Stimulated activated CD4-positive, alpha-beta T cell treated with anti-CD3 and anti-CD28 coated beads, Interleukin-15, amount 100 ng/mL, for 1 hour (primary cell): ENCODE measurements around the gene DVL3.
"Not testable (repeated sequence)": the region's sequence is repeated elsewhere in the genome, so short reads cannot be mapped to it uniquely, and the experiment has no call there.

Experiments
- DNase-seq, 2 donors: peaks; one replicate each; pipeline ENCODE4 v3.0.0-alpha.2; 2020; ENCODE audit warnings: low read depth in 1 of 2, low spot score in 1 of 2

Gene DVL3

DNA sequence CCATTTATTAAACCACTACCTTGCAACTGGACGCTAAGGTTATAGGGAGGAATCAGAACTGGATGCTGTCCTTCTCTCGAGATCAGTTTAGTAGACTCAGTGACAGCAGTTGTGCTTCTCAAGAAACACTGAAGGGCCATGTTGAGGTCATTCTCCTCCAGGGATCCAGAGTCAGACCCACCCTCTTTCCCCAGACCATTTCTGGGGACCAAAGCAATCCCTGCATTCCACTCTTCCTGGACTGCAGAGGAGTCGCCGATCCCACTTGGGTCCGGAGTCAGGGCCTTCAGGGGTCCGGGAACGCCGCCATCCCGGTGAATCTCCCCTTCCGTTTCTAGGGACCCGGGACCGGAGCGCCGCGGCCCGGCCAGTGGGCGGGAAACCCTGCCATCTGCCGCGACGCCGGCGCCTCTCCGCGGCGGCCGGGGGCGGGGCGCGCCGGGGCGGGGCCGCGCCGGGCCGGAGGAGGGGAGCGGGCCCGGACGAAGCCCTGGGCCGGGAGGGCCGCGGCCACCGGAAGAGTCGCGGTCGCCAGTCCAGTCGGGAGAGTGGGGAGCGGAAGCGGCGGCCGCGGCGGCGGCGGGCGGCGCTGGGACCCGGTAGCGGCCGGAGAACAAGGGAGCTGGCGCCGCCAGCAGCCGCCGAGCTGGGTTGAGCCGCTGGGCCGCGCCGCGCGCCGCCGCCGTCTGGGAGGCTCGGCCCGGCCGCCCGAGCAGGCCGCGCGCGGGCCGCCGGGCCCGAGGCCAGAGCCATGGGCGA lies at the start of gene DVL3:
TSS of gene DVL3 (plus strand) at position 493 of the 759 bp plus-strand sequence. CDS start at position 752, 259 bp downstream.
- DNase-seq = peak in 1 of 2 donors; percentile 34

DNA sequence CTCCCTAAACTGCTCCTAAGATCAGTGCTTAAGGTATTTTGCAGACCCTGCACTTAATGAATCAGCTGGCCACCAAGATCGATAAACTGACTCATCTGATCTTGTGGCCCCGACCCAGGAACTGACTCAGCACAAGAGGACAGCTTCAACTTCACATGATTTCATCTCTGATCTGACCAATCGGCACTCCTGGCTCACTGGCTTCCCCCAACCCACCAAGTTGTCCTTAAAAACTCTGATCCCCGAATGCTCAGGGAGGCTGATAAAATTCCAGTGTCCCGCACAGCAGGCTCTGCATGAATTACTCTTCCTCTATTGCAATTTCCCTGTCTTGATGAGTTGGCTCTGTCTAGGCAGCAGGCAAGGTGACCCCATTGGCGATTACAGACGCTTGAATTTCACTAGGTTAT lies 44.9 kb upstream of the DVL3 start:
- no peak for DNase-seq

DNA sequence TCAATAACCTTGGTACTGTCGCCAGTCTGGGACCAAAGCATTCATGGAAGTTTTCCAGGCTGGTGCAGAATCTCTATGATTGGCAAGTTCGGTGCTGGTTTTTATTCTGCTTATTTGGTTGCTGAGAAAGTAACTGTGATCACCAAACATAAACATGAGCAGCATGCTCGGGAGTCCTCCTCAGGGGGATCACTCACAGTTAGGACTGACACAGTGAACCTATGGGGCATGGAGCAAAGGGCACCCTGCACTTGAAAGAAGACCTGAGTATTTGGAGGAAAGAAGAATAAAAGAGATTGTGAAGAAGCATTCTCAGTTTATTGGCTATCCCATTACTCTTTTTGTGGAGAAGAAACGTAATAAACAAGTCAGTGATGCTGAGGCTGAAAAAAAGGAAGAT lies 39.2 kb upstream of the DVL3 start:
- no peak for DNase-seq

DNA sequence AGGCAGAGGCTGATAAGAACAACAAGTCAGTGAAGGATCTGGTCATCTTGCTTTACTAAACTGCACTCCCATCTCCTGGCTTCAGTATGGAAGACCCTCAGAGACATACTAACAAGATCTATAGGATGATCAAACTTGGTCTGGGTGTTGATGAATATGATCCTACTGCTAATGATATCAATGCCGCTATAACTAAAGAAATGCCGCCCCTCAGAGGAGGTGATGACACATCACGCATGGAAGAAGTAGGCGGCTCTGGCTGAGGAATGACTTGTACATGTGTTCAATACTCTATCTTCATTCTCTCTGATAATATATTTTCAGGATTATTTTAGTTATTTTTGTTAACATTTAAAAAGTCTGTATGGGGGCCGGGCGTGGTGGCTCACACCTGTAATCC lies 37.5 kb upstream of the DVL3 start:
- DNase-seq = no peak

DNA sequence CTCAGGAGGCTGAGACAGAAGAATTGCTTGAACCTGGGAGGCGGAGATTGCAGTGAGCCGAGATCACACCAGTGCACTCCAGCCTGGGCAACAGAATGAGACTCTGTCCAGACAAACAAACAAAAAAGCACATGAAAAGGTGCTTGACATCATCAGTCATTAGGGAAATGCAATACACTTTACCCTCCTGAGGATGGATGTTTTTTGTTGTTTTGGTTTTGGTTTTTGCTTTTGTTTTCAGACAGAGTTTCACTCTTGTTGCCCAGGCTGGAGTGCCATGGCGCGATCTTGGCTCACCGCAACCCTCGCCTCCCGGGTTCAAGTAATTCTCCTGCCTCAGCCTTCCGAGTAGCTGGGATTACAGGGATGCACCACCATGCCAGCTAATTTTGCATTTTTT lies 34.1 kb upstream of the DVL3 start:
- DNase-seq = not testable (repeated sequence)

DNA sequence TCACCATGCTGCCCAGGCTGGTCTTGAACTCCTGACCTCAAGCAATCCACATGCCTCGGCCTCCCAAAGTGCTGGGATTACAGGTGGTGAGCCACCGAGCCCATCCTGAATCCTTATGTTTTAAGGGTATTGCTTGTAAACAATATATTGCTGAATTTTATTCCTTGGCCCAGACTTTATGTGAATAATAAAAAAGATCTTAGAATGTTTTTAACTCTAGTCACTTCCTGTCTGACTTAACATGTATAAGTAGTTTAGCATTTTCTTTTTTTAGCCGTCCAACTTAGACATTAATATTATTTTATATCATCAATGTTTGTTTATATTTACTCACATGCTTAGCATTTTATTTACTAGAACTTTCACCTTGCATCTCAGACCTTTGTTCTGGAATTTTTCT lies 29.2 kb upstream of the DVL3 start:
- no peak for DNase-seq

DNA sequence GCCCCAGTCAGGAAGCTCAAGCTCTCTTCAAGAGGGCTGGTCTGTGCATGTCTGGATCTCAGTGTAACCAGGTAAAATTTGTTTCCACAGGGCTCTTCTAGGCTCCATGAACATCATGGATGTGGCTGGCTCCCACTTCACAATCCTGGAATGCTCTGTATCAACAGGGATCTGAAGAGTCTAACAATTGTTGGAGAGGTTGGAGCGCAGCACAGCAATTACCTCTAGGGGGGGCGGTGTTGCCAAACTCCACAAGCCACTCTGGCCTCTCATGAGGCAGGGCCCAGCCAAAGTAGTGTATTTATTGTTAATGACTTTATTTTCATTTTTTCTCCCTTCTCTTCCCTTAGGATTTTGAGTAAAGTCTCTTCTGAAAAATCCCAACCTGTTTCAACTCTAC lies 26.2 kb upstream of the DVL3 start:
- DNase-seq = no peak

DNA sequence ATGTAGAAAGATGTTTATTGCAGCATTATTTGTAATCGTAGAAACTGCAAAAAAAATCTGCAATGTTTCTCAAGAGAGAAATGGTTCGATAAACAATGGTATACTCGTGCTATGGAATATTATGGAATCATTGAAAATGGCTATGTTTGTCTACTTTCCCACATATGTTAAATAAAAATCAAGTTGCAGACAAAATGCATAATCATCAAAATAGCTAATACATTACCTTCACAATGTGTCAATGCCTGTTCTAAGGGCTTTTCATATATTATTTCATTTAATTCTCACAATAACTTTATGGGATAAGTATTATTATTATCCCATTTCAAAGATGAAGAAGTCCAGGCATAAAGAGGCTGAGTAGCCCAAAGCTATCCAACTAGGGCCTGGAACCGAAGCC lies 22.2 kb upstream of the DVL3 start:
- no peak for DNase-seq

DNA sequence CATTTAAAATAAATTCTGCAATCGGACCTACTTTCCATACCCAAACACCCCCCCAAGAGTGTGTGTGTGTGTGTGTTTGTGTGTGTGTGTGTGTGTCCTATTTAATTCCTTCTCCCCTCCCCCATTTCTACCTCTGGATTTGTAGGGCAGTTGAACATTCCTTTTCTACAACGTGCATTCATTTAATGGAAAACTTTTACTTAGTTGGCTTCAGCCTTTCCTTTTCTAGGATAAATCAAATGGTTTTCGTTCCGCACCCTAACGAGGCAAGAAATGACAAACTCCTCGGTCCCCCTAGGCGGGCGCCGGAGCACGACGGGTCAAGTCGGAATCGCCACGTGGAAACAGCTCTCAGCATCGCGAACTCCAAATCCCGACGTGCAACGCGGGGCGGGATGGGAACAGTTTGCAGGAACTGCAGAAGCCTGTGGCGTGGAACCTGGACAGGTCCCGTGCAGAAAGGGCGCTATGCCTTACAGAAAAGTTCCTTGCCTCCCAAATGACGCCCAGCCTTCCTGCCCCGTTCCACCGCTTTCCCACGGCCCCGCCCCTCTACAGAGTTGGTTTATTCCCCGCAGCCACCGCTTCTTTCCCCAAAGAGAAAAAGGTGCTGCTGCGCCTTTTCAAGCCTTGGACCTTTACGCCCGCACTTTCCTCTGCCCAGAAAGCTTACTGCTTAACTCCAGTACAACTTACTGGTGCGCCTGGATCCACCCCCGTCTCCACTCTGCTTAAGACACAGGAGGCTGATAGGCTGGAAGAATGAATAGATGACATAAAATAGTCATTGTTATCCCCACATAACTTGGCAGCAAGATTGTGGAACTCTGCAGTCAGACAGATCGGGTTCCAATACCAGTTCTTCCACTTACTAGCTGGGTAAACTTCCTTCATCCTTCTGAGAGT lies 21.1 kb upstream of the DVL3 start:
- DNase-seq = peak in 1 of 2 donors; percentile 40

DNA sequence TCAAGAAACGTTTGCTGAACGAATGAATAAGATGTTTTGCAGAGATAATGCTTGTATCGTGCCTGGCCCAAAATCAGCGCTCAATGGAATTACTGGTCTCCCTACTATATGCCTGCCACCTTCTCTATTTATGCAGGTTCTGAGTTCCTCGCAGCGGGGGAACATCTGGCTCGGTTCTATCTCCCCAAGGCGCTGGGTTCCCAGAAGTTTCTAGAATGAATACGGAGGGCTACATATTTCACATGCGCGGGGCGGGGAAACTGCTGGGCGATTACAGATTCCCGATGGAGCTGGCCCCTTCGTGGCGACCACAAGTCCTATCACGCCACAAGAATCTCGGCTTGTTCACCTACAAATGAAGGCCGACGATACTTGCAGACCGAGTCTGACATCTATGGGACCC lies 20.4 kb upstream of the DVL3 start:
- no peak for DNase-seq

DNA sequence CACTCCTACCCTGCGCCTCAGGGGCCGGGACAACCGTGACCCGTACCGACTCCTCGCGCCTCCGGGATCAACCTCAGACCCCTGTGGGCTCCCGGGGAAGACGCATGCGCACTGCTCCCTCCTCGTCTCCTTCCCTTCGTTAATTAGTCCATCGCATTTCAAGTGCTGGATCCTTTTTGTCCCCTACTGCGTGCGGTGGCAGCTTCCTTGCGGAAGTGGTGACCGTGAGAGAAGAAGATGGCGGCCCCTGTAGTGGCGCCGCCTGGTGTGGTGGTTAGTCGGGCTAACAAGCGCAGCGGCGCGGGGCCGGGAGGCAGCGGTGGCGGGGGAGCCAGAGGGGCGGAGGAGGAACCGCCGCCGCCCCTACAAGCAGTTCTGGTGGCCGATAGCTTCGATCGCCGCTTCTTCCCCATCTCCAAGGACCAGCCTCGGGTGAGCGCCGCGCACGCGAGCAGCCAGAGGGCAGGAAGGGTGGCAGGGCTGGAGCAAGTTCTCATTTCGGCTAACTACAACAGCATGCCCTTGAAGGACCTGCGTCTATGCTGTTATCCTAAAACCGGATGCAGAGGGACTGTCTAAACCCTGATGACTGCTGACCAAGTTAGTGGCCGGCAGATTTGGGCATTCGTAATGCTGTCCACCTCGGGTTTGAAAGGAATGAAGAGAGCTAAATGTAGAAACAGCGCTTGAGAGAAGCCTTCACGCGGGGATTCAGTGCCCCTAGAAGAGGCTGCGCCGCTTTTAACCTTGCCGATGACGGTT lies 19.8 kb upstream of the DVL3 start, which contains the start of gene EIF2B5:
TSS of gene EIF2B5 (plus strand) at position 210 of the 762 bp plus-strand sequence. CDS start at position 238, 28 bp downstream.
- DNase-seq = peak; percentile 71

DNA sequence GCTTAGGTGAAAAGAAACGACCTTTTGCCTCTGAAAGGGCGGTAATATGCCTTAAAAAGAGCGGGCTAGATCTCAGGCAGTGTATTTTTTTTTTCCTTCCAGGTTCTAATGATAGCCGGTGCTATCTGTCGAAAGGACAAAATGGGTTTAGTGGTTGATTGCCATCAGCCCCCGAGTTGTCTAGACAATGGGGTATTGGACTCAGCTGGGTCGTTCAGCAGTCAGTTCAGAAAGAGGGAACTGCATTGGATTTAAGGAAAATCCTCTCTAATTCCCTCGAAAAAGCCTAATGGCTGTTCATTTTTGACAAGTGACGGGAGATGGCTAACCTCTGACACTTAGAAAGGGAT lies 19.3 kb upstream of the DVL3 start:
- DNase-seq = no peak

DNA sequence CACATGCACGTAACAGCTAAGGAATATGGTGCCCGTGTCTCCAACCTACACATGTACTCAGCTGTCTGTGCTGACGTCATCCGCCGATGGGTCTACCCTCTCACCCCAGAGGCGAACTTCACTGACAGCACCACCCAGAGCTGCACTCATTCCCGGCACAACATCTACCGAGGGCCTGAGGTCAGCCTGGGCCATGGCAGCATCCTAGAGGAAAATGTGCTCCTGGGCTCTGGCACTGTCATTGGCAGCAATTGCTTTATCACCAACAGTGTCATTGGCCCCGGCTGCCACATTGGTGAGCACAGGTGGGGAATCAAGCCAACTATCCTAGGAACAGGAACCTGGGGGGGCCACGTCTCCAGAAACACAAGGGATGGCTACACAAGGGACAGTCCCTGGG lies 14.7 kb upstream of the DVL3 start:
- DNase-seq = no peak

DNA sequence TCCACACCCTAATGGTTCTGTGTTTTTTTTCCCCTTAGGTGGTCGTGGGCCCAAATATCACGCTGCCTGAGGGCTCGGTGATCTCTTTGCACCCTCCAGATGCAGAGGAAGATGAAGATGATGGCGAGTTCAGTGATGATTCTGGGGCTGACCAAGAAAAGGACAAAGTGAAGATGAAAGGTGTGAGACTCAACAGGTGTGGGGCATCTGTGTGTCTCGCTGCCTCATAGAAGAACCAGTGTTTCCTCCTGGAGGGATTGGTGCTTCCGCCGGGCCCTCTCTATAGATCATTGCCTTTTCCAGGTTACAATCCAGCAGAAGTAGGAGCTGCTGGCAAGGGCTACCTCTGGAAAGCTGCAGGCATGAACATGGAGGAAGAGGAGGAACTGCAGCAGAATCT lies 13.0 kb upstream of the DVL3 start:
- DNase-seq = no peak

DNA sequence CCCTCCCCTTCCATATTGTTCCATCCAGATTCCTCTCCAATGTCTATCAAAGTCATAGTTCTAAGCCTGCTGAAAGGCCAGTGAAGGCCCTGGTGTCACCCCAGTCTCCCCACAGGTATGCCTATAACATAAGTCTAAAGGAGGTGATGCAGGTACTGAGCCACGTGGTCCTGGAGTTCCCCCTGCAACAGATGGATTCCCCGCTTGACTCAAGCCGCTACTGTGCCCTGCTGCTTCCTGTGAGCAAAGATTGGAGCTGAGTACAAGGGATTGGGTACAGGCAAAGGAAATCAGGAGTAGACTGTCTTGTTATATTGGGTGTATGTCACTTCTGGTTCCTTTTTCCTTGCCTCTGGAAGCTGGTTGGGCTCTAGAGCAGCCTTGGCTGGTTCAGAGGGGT lies 11.8 kb upstream of the DVL3 start:
- no peak for DNase-seq

DNA sequence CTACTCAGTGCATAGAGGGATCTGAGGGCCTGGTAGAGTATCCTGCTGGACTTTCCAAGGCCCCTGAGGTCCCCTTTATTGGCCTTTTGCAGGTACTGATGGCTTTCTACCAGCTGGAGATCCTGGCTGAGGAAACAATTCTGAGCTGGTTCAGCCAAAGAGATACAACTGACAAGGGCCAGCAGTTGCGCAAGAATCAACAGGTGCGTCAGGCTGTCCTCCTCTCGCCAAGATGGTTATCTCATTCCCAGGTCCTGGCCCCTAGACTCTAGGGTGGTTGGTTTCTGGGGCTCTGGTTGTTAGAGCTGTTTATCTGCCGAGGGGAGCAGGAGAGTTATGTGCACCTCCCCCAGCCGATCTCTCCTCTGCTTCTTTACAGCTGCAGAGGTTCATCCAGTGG lies 10.7 kb upstream of the DVL3 start:
- DNase-seq = no peak

DNA sequence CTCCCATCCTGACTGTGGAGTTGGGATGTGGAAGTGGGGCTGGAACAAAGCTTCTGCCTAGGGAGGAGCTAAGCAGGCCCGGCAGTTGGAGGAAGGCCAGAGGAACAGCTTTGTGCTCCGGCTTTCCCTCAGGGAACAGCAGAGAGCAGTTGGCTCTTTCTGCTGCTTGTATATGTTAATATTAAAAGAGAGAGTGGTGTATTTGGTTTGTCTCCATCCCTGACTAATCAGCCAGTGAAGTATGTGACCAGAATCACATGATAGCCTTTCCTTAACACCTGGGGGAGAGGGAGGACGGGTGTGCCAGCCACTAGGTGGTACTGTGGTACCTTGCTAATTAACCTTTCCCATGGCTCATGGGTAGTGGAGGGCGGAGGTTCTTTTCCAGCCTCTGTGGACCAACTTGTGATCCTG lies 10.1 kb upstream of the DVL3 start:
- no peak for DNase-seq

DNA sequence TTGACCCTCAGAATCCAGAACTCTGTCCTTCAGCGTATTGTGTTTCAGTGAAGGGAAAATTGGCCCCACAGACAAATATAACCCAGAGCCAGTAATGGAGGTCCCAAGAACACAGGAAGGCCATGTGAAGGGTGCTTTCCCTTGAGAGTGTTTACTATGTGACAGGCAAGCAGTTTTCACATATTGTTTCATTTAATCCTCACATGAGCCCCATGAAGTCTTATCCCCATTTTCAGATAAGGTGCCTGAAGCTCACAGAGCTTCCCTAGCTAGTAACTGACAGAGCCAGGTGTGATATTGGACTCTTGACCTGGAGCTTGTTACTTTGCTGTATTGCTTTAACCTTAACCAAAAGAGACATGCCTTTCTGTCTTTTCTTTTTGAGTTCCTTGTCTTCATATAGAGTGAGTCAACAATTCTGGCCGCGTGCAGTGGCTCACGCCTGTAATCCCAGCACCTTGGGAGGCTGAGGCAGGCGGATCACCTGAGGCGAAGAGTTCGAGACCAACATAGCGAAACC lies 9.4 kb upstream of the DVL3 start:
- DNase-seq = no peak

DNA sequence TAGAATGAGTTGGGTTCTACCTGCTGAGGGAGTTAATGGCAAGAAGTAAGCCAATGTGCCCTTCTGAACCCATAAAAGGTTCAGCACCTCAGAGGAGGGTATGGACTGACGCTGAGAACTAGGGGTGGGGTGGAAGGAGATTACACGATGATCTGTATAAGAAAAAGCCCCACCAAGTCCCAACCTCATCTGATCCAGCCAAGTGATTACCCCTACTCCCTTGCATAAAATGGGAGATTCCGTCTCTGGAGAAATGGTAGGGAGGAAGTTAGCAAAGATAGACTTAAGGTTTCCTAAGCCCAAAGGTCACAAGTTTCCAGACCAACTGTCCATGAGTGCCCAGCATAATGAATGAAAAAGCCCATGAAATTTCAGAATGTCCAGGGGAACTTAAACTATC lies 7.1 kb upstream of the DVL3 start:
- DNase-seq = no peak

DNA sequence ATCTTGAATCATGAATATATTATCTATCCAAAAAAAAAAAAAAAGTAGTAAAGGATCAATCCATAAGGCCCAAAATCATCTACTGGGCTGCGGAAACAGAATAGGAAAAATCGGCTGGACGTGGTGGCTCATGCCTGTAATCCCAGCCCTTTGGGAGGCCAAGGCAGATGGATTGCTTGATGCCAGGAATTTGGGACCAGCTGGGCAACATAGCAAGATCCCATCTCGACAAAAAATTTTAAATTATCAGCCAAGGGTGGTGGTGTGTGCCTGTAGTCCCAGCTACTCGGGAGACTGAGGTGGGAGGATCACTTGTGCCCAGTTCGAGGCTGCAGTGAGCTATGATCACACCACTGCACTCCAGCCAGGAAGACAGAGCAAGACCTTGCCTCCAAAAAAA lies 6.1 kb upstream of the DVL3 start:
- DNase-seq = no peak

DNA sequence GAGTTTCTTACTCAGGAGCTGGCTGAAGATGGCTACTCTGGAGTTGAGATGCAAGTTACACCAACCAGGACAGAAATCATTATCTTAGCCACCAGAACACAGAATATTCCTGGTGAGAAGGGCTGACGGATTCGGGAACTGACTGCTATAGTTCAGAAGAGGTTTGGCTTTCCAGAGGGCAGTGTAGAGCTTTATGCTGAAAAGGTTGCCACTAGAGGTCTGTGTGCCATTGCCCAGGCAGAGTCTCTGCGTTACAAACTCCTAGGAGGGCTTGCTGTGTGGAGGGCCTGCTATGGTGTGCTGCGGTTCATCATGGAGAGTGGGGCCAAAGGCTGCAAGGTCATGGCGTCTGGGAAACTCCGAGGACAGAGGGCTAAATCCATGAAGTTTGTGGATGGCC lies 5.4 kb upstream of the DVL3 start:
- DNase-seq = not testable (repeated sequence)
